ENCODE results near the gene DKKL1.

Gene DKKL1

GRCh38 chr19:49391581-49392399 is 28.1 kb downstream of the DKKL1 start:
- in situ Hi-C loops (cut with HindIII; ENCODE audit: low sequenced_read_pairs): loop anchor here (5.0 kb wide), 1 partner anchor 36 kb away; the partner anchor contains the start of gene GFY

- in situ Hi-C loops (cut with HindIII; ENCODE audit: low sequenced_read_pairs): loop anchor here (5.0 kb wide), 1 partner anchor 33 kb away; the partner anchor contains the start of gene GFY
Measured at GRCh38 chr19:49393881-49394280, 30.2 kb downstream of the DKKL1 start.

- in situ Hi-C loops (cut with HindIII; ENCODE audit: low sequenced_read_pairs): no loop called here
Measured at GRCh38 chr19:49395581-49396407, 32.1 kb downstream of the DKKL1 start.

- in situ Hi-C loops (cut with HindIII; ENCODE audit: low sequenced_read_pairs): no loop called here
Measured at GRCh38 chr19:49396738-49397505, 33.2 kb downstream of the DKKL1 start.

GRCh38 chr19:49398001-49398615 is 34.4 kb downstream of the DKKL1 start:
- in situ Hi-C loops (cut with HindIII; ENCODE audit: low sequenced_read_pairs): no loop called here

- in situ Hi-C loops (cut with HindIII; ENCODE audit: low sequenced_read_pairs): no loop called here
Measured at GRCh38 chr19:49398931-49399330, 35.3 kb downstream of the DKKL1 start.

GRCh38 chr19:49400029-49400428 is 36.4 kb downstream of the DKKL1 start:
- in situ Hi-C loops (cut with HindIII; ENCODE audit: low sequenced_read_pairs): no loop called here

GRCh38 chr19:49403404-49404187 is 39.9 kb downstream of the DKKL1 start:
- in situ Hi-C loops (cut with HindIII; ENCODE audit: low sequenced_read_pairs): no loop called here

- in situ Hi-C loops (cut with HindIII; ENCODE audit: low sequenced_read_pairs): no loop called here
Measured at GRCh38 chr19:49407079-49407478, 43.4 kb downstream of the DKKL1 start.

GRCh38 chr19:49407482-49408015 is 43.9 kb downstream of the DKKL1 start:
- in situ Hi-C loops (cut with HindIII; ENCODE audit: low sequenced_read_pairs): no loop called here

GRCh38 chr19:49408816-49409440 is 45.3 kb downstream of the DKKL1 start:
- in situ Hi-C loops (cut with HindIII; ENCODE audit: low sequenced_read_pairs): no loop called here

- in situ Hi-C loops (cut with HindIII; ENCODE audit: low sequenced_read_pairs): no loop called here
Measured at GRCh38 chr19:49409441-49410029, 45.9 kb downstream of the DKKL1 start.

GRCh38 chr19:49411681-49412326 is 48.1 kb downstream of the DKKL1 start:
- in situ Hi-C loops (cut with HindIII; ENCODE audit: low sequenced_read_pairs): no loop called here

- in situ Hi-C loops (cut with HindIII; ENCODE audit: low sequenced_read_pairs): no loop called here
Measured at GRCh38 chr19:49413348-49413747, 49.7 kb downstream of the DKKL1 start.

- in situ Hi-C loops (cut with HindIII; ENCODE audit: low sequenced_read_pairs): no loop called here
Measured at GRCh38 chr19:49414256-49414655, 50.6 kb downstream of the DKKL1 start.

- in situ Hi-C loops (cut with HindIII; ENCODE audit: low sequenced_read_pairs): no loop called here
Measured at GRCh38 chr19:49415102-49415809, 51.6 kb downstream of the DKKL1 start.

GRCh38 chr19:49415810-49416200 is 52.1 kb downstream of the DKKL1 start:
- in situ Hi-C loops (cut with HindIII; ENCODE audit: low sequenced_read_pairs): no loop called here

GRCh38 chr19:49417088-49417487 is 53.4 kb downstream of the DKKL1 start:
- in situ Hi-C loops (cut with HindIII; ENCODE audit: low sequenced_read_pairs): no loop called here
